CD4-positive, alpha-beta T cell (primary cell): ENCODE measurements around the gene GABRB3. TPM values are rescaled to one million over a fixed set of nuclear protein-coding genes. Genes with fewer than 3 reads are reported as not detected.

Experiments
- ATAC-seq: fragments of 200-7000 bp; cut with Tn5 transposase; one replicate; pipeline ENCODE4 v1.10.0; 2022; ENCODE audit warnings: mild to moderate bottlenecking; ENCODE audit not compliant: poor library complexity
- CTCF ChIA-PET: fragments of 350-600 bp; sonication (Branson Sonifier 250); formaldehyde crosslinking; loops from one replicate; lab custom pipeline; 2021; ENCODE audit warnings: antibody characterized with exemption, inconsistent platforms; lab: Charles Lee
- POLR2A ChIA-PET: fragments of 350-600 bp; sonication (Branson Sonifier 250); formaldehyde crosslinking; loops from one replicate; lab custom pipeline; 2021; ENCODE audit warnings: antibody characterized with exemption, inconsistent platforms; lab: Charles Lee
- DNase-seq, 14 experiments: peaks; one replicate each; pipeline ENCODE4 v3.0.0-alpha.2; 2013 to 2020; ENCODE audit warnings: mixed read lengths in 2 of 14
- H3K27ac ChIP-seq, 2 donors: one replicate each; pipeline versions ENCODE4 v1.5.1 to v1.7.0; 2013; ENCODE audit warnings: low read length in 2 of 2, low read depth in 1 of 2, mild to moderate bottlenecking in 1 of 2
- H3K27me3 ChIP-seq, 2 experiments: 1 replicate in 1 of 2; 2 replicates in 1 of 2; pipeline versions ENCODE4 v1.6.1 to v1.7.0; 2013; ENCODE audit warnings: low read length in 2 of 2, control low read depth in 1 of 2, mild to moderate bottlenecking in 1 of 2, moderate library complexity in 1 of 2; ENCODE audit not compliant: insufficient read depth in 2 of 2, control insufficient read depth in 1 of 2
- H3K36me3 ChIP-seq: one replicate; pipeline ENCODE4 v1.6.1; 2013; ENCODE audit warnings: low read length, control low read depth; ENCODE audit not compliant: insufficient read depth
- H3K4me1 ChIP-seq: one replicate; pipeline ENCODE4 v1.6.1; 2013; ENCODE audit warnings: low read length, control low read depth; ENCODE audit not compliant: insufficient read depth
- H3K4me3 ChIP-seq: one replicate; pipeline ENCODE4 v1.5.1; 2013; ENCODE audit warnings: mild to moderate bottlenecking, low read length, moderate library complexity
- H3K9me3 ChIP-seq, 2 experiments: 1 replicate in 1 of 2; 2 replicates in 1 of 2; pipeline versions ENCODE4 v1.6.1 to v1.7.0; 2013; ENCODE audit warnings: low read length in 2 of 2, mild to moderate bottlenecking in 2 of 2, control low read depth in 1 of 2, moderate library complexity in 1 of 2; ENCODE audit not compliant: control insufficient read depth in 1 of 2, insufficient read depth in 1 of 2
- H3K27ac Mint-ChIP-seq: one replicate; pipeline ENCODE4 v1.8.0; 2020; ENCODE audit warnings: mixed read lengths
- H3K27me3 Mint-ChIP-seq: one replicate; pipeline ENCODE4 v1.8.0; 2021; ENCODE audit warnings: mixed read lengths
- H3K36me3 Mint-ChIP-seq: one replicate; pipeline ENCODE4 v1.8.0; 2021; ENCODE audit warnings: low read depth, mixed read lengths
- H3K4me1 Mint-ChIP-seq: one replicate; pipeline ENCODE4 v1.8.0; 2021; ENCODE audit warnings: low read depth, mixed read lengths
- H3K4me3 Mint-ChIP-seq: one replicate; pipeline ENCODE4 v1.8.0; 2020; ENCODE audit warnings: mild to moderate bottlenecking, mixed read lengths
- H3K9me3 Mint-ChIP-seq: one replicate; pipeline ENCODE4 v1.8.0; 2020; ENCODE audit warnings: mixed read lengths
- intact Hi-C, 2 experiments: fragments of 100-400 bp; cut with DNase I in 1 of 2; cut with micrococcal nuclease in 1 of 2; formaldehyde crosslinking; loops; one replicate each; pipeline versions ENCODE4 v1.15.1 to v1.9.0; 2023 to 2025; cut with DNase I, micrococcal nuclease
- total RNA-seq, 174 experiments: library from RNA in 2 of 174; stranded (reverse) in 2 of 174; gene quantifications; one replicate each; pipeline ENCODE4 v1.2.3 and lab custom pipeline; 2021 to 2026
- TF ChIP-seq, protein P1 (sequence below): fragments of 200-600 bp; IDR thresholded peaks from one replicate; pipeline ENCODE4 v1.8.0; 2022; ENCODE audit warnings: antibody characterized with exemption, mild to moderate bottlenecking

GABRB3 gene
- total RNA-seq, 2 experiments from 2014 or later, result not detected

DNA sequence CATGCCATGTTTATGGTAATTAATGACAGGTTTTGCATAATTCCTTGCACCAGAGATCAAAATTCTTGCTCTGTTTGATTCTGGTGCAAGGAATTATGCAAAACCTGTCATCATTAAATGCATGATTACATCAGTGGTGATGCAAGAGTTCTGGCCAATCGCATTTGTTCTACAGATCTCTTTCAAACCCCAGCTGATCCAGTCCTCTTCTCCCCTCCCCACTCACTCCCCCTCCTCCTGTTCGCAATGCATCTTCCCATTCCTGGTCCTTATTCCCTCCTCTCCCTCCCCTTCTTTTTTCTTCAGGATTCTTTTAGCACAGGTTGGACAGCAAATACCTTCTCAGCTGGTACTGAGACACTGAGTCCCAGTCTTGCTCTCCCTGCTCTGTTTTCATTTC, 82.1 kb downstream of the GABRB3 start:
- Mint-ChIP-seq H3K27me3 (no peaks in the 10 kb centered on the region), H3K9me3 (peaks cover 7% of the 10 kb centered on the region), H3K4me3 (no peak overlapping the region), H3K4me1 (no peaks in the 10 kb centered on the region), H3K27ac (no peak overlapping the region), H3K36me3 (no peaks in the 10 kb centered on the region)
- Histone ChIP-seq H3K4me3 (no peak overlapping the region), H3K36me3 (no peaks in the 10 kb centered on the region), H3K9me3 (peaks cover 0 to 10% of the 10 kb centered on the region in 2 experiments), H3K27me3 (no peaks in the 10 kb centered on the region), H3K27ac (no peak overlapping the region), H3K4me1 (no peaks in the 10 kb centered on the region)
- DNase-seq, result no peak
- CTCF ChIA-PET, result no interaction called here
- no peak for ATAC-seq
- POLR2A ChIA-PET, result no interaction called here
- TF ChIP-seq, protein P1, sequence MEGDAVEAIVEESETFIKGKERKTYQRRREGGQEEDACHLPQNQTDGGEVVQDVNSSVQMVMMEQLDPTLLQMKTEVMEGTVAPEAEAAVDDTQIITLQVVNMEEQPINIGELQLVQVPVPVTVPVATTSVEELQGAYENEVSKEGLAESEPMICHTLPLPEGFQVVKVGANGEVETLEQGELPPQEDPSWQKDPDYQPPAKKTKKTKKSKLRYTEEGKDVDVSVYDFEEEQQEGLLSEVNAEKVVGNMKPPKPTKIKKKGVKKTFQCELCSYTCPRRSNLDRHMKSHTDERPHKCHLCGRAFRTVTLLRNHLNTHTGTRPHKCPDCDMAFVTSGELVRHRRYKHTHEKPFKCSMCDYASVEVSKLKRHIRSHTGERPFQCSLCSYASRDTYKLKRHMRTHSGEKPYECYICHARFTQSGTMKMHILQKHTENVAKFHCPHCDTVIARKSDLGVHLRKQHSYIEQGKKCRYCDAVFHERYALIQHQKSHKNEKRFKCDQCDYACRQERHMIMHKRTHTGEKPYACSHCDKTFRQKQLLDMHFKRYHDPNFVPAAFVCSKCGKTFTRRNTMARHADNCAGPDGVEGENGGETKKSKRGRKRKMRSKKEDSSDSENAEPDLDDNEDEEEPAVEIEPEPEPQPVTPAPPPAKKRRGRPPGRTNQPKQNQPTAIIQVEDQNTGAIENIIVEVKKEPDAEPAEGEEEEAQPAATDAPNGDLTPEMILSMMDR, result no peak
- intact Hi-C loops, result no loop called here

DNA sequence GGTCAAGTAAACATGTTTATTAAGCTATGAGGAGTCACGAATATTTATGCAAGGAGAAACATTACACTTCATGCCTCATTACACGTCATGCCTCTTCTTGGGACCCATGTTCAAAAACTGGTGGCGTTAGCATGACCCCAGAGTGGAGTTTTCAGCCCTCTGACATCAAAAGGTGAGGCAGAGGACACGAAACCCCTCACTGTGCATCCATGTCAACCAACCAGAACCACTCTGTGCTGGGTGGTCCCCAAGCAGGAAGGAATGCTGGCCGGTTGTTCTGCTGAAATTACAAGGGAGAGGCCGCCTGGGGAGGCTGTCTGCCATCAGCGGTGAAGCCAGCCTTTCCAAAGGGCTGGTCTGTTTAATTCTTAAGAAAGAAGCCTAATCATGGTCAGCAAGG, 83.4 kb downstream of the GABRB3 start:
- TF ChIP-seq, protein P1, result no peak
- intact Hi-C loops, result no loop called here
- H3K27me3 ChIP-seq, result no peaks in the 10 kb centered on the region
- ChIA-PET CTCF (no interaction called here), POLR2A (no interaction called here)
- ATAC-seq (no peak), DNase-seq (no peak)
- H3K27me3 Mint-ChIP-seq, result no peaks in the 10 kb centered on the region
- peaks cover 0 to 10% of the 10 kb centered on the region in 2 experiments for H3K9me3 ChIP-seq
- H3K4me1 ChIP-seq, result no peaks in the 10 kb centered on the region
- peaks cover 5% of the 10 kb centered on the region for H3K9me3 Mint-ChIP-seq
- H3K27ac ChIP-seq, result no peak overlapping the region
- H3K36me3 Mint-ChIP-seq, result no peaks in the 10 kb centered on the region
- H3K27ac Mint-ChIP-seq, result no peak overlapping the region
- no peak overlapping the region for H3K4me3 ChIP-seq
- no peaks in the 10 kb centered on the region for H3K36me3 ChIP-seq
- no peak overlapping the region for H3K4me3 Mint-ChIP-seq
- no peaks in the 10 kb centered on the region for H3K4me1 Mint-ChIP-seq

- H3K27ac ChIP-seq, result no peak overlapping the region
- POLR2A ChIA-PET, result no interaction called here
- peaks cover 0 to 20% of the 10 kb centered on the region in 2 experiments for H3K9me3 ChIP-seq
- Mint-ChIP-seq H3K27ac (no peak overlapping the region), H3K4me1 (no peaks in the 10 kb centered on the region), H3K4me3 (no peak overlapping the region), H3K27me3 (no peaks in the 10 kb centered on the region), H3K36me3 (no peaks in the 10 kb centered on the region), H3K9me3 (peaks cover 2% of the 10 kb centered on the region)
- no peak overlapping the region for H3K4me3 ChIP-seq
- no peak for DNase-seq
- intact Hi-C loops, result no loop called here
- TF ChIP-seq, protein P1, result no peak
- no peak for ATAC-seq
- H3K36me3 ChIP-seq, result no peaks in the 10 kb centered on the region
- no peaks in the 10 kb centered on the region for H3K27me3 ChIP-seq
- H3K4me1 ChIP-seq, result no peaks in the 10 kb centered on the region
- CTCF ChIA-PET, result no interaction called here
Measured at GRCh38 chr15:26686547-26687187, 86.2 kb downstream of the GABRB3 start.
